Astrocyte (in vitro differentiated cells and primary cell): Measurements from ENCODE around the gene FBXL13.

Experiments used
- CTCF ChIP-seq: IDR thresholded peaks from 2 replicates; pipeline ENCODE4 v1.5.1; 2011; ENCODE audit warnings: low read depth, mild to moderate bottlenecking, inconsistent platforms, low read length, moderate library complexity; ENCODE audit not compliant: insufficient read depth
- EZH2 ChIP-seq: IDR thresholded peaks from 2 replicates; pipeline ENCODE4 v1.6.1; 2012; ENCODE audit warnings: mild to moderate bottlenecking, low read length, inconsistent platforms; ENCODE audit not compliant: insufficient read depth

DNA sequence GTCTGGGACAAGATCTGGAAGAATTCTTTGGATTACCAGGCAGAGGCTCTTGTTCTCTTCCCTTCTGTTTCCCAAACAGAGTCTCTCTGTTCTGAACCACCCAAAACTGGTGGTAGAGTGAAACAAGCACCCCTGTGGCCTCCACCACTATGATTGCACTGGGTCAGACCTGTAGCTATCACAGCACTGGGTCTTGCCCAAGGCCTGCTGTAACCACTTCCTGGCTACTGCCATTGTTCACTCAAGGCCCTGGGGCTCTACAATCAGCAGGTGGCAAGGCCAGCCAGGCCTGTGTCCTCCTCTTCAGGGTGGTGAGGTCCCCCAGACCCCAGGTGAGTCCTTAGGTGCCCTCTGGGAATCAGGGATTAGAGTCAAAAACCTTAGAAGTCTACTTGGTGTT is 165.9 kb downstream of the FBXL13 start:
- TF ChIP-seq CTCF (no peak), EZH2 (no peak)
